Measurements from ENCODE around the gene CDCP1. TPM values are rescaled to one million over a fixed set of nuclear protein-coding genes. Genes with fewer than 3 reads are reported as not detected.
"Not testable (repeated sequence)": the region's sequence is repeated elsewhere in the genome, so short reads cannot be mapped to it uniquely, and the experiment has no call there.

CDCP1 gene
- total RNA-seq, 1 experiment from 2014 or later, result 13.6 TPM

GRCh38 chr3:45056608-45057301 lies 89.4 kb downstream of the CDCP1 start:
- no peak for DNase-seq (ENCODE audit: low spot score)

- no peak for DNase-seq (ENCODE audit: low spot score)
These were observed 90.6 kb downstream of the CDCP1 start for GRCh38 chr3:45055411-45056143.

- no peak for DNase-seq (ENCODE audit: low spot score)
These were observed 91.2 kb downstream of the CDCP1 start for GRCh38 chr3:45055032-45055410.

DNA sequence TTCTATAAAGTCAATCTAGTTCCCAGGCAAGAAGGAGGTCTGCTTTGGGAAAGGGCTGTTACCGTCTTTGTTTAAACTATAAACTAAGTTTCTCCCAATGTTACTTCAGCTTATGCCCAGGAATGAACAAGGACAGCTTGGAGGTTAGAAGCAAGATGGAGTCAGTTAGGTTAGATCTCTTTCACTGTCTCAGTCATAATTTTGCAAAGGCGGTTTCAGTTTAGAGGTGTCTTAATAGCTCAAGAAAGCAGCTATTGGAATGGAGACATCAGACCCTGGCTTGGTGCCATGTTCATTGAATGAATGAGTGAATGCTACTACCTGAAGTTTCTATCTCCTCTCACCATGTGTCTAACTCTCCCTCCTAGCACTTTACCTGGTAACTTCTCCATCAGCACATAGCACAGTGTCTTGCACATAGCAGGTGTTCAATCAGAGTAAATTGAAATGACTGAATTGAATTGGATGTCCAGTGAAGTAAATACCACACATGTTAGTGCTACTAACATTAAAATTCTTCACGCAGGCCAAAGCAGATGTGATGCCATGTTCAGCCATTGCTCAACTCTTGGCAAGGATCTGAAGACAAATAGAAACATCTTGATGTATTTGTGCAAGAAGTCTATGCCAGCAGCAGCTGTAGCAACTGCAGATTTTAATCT lies 91.9 kb downstream of the CDCP1 start:
- DNase-seq (ENCODE audit: low spot score), result no peak

DNA sequence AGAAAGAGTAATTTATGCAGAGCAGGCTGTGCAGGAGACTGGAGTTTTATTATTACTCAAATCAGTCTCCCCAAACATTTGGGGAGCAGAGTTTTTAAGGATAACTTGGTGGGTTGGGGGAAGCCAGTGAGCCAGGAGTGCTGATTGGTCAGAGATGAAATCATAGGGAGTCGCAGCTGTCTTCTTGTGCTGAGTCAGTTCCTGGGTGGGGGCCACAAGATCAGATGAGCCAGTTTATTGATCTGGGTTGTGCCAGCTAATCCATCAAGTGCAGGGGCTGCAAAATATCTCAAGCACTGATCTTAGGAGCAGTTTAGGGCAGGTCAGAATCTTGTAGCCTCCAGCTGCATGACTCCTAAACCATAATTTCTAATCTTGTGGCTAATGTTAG lies 92.4 kb downstream of the CDCP1 start:
- DNase-seq (ENCODE audit: low spot score), result not testable (repeated sequence)

GRCh38 chr3:45051685-45052084 lies 94.5 kb downstream of the CDCP1 start:
- DNase-seq (ENCODE audit: low spot score), result no peak

DNA sequence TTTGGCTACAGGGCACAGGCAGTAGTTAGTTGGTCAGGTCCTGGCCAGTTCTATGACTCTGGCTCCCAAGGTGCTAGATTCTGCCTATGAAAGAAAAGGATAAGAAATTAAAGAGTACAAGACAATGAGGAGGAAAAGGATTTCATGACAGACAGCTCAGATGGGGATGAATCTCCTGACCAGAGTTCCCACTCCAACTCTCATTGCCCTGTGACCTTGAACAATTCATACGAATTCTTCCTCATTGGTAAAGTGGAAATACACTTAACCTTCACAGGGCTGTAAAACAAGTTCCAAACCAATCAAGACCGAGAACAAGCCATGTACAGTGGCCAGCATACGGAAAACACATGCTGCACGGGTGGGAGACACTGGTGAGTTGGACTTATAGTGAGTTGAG lies 96.4 kb downstream of the CDCP1 start:
- DNase-seq (ENCODE audit: low spot score), result no peak

DNA sequence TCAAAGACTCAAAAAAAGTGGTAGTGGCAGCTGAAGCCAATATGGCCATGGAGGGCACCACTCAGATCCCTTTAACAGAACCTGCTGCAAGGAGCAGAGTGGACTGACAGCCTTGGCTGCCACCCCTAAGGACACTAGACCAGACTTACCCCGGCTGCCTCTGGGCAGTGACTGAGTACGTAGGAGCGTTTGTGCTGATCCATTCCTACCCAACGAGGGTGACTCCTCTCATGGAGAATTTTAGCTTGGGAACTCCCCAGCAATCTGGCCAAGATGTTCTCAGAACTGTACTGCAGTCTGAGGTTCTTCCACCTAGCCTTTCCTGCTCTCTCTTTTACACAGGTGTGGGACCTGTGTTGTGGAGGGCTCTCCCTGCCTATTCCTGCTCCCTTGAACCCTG lies 97.9 kb downstream of the CDCP1 start:
- DNase-seq (ENCODE audit: low spot score), result no peak

GRCh38 chr3:45043728-45044299 lies 102.4 kb downstream of the CDCP1 start:
- no peak for DNase-seq (ENCODE audit: low spot score)

GRCh38 chr3:45042162-45042561 lies 104.0 kb downstream of the CDCP1 start:
- DNase-seq (ENCODE audit: low spot score), result no peak

DNA sequence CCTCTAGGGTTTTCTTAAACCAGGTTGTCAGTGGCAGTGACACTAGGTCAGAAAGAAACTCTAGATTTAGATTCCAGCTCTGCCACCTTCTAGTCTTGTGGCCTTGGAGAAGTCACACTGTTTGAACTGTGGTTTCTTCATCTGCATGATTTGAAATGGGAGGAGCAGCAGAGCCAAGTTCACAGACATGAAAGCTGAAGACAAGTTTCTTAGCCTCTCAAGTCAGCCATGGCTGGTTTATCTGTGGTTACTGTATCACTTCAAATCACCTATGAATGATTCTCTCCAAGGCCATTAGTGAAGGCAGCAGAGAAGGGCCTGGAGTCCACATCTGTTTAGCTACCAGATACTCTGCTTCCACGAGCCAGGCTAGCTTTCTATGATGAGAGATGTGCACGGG lies 104.5 kb downstream of the CDCP1 start:
- DNase-seq (ENCODE audit: low spot score), result no peak

DNA sequence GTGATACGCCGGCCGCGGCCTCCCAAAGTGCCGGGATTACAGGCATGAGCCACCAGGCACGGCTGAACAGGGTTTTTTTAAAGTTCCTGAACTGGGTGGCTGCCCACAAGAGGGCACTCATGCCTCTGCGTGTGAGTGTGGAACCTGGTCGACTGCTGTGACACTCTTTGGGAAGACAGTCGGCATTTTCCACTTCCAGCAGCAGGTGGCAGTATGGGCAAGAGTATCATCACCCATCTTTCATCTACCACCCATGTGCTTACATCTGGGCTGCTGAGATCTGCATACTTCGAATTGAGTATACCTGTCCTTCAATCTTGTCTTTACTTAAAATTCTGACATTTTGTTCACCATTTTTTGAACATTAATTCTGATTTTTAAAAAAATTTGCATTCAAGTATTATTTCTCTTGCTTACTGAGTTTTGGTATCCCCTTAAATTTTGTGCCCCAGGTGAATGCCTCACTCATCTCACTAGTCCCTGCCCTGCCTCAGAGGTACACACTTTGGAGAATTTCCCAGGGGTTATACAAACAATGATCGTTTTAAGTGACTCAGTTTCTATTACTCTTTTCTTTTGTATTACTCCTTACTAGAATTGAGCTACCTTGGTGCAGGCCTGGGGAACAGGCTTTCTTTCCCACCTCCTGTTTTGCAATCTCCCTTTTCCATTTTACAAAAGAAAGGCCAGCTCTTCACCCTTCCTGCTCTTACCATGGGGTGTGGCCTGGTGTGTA lies 108.3 kb downstream of the CDCP1 start:
- peak; percentile 94 for DNase-seq (ENCODE audit: low spot score)

DNA sequence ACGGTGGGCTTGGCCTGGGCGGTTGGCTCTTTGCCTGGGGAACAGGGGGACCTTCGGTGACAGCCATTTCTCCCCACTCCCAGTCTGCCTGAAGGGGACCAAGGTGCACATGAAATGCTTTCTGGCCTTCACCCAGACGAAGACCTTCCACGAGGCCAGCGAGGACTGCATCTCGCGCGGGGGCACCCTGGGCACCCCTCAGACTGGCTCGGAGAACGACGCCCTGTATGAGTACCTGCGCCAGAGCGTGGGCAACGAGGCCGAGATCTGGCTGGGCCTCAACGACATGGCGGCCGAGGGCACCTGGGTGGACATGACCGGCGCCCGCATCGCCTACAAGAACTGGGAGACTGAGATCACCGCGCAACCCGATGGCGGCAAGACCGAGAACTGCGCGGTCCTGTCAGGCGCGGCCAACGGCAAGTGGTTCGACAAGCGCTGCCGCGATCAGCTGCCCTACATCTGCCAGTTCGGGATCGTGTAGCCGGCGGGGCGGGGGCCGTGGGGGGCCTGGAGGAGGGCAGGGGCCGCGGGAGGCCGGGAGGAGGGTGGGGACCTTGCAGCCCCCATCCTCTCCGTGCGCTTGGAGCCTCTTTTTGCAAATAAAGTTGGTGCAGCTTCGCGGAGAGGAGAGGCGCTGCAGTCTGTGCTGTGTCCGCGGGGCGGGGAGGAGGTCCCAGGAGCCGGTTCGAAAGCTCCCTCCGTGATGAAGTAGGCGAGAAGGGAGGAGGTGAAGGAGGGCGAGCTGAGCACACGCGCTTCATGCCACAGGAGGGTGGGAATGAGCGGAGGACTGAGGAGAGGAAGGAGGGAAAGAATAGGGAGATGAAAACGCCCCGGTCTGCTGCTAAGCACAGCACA lies 110.5 kb downstream of the CDCP1 start:
- no peak for DNase-seq (ENCODE audit: low spot score)

DNA sequence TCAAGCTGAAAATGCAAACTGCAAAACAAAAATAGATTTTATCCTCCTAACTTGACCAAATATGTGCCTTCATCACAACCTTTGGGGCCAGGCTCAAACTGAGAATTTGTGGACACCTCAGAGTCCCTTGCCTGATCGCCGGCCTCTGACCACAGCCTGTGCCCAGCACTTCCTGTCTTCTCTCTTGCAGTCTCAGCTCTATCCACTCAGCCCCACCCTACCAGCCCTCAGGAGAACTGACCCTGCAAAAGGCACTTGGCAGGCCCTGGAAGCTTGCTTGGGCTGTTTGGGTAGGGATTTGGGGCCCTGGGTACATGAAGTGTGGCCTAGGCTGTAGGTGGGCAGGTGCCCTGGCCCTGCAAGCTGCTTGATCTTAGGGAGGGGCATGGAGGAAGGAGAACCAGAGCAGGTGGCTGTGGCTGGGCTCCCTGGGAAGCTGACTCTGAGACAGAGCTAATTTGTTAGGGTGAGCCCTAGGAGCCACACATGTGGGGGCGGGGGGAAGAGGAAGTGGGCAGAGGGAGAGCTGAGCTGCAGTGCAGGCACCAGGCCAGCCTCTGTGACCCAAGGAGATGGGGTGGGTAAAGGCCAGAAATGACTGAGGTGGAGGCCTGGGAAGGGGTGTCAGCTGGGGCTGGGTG lies 111.4 kb downstream of the CDCP1 start:
- no peak for DNase-seq (ENCODE audit: low spot score)

DNA sequence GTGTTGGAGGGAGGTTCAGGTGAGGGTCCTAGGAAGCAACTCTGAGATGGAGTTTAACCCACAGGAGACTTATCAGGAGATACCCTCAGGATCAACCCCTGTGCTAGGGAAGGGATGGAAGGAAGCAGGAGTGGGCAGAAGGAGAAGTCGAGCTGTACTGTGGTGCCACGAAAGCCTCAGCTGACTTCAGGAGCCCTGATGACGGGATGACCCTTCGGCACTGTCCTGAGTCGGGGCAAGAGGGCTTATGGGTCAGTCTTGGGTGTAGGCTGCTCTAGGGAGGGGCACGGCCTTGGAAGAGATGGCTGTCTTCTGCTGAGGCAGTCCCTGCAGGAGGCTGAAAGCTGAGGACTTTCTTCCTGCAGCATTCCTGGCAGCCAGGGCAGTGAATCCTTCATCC lies 112.4 kb downstream of the CDCP1 start:
- DNase-seq (ENCODE audit: low spot score), result no peak

Small RNAs within 50 kb of the gene (small RNA-seq; reads per million reads assigned to genes)
- gene RNU5B-3P, result 2.2 reads per million, percentile 68 among the genes with 10 or more reads in this experiment

Other genes starting within 250 kb of the CDCP1 start
- gene ZDHHC3, start 170.2 kb downstream of the CDCP1 start, total RNA-seq (2014; rRNA removed; shearing (Covaris generic)), result 136 and 145 TPM in 2 replicates
- gene EXOSC7, start 170.1 kb downstream of the CDCP1 start, total RNA-seq (2014; rRNA removed; shearing (Covaris generic)), result 35.2 and 45.8 TPM in 2 replicates
- gene CLEC3B, start 120.1 kb downstream of the CDCP1 start, total RNA-seq (2014; rRNA removed; shearing (Covaris generic)), result not detected in 2 replicates
- gene TMEM158, start 79.9 kb upstream of the CDCP1 start, total RNA-seq (2014; rRNA removed; shearing (Covaris generic)), result 0.15 and 2.0 TPM in 2 replicates
- gene LARS2, start 242.2 kb upstream of the CDCP1 start, total RNA-seq (2014; rRNA removed; shearing (Covaris generic)), result 11.3 and 14.3 TPM in 2 replicates

Data from HT-29 (cell line).